Glutamatergic neuron (in vitro differentiated cells): Measurements from ENCODE around the gene ITPRID2. TPM values are rescaled to one million over a fixed set of nuclear protein-coding genes. Genes with fewer than 3 reads are reported as not detected.

Experiments
- DNase-seq: peaks from one replicate; pipeline ENCODE4 v3.0.0; 2022
- H3K27ac Mint-ChIP-seq: one replicate; pipeline ENCODE4 v1.8.0; 2020; ENCODE audit warnings: mild to moderate bottlenecking, mixed read lengths, inconsistent platforms; ENCODE audit not compliant: unreplicated experiment
- H3K27me3 Mint-ChIP-seq: one replicate; pipeline ENCODE4 v1.8.0; 2020; ENCODE audit warnings: mild to moderate bottlenecking, moderate library complexity, mixed read lengths, inconsistent platforms; ENCODE audit not compliant: unreplicated experiment
- H3K36me3 Mint-ChIP-seq: one replicate; pipeline ENCODE4 v1.8.0; 2020; ENCODE audit warnings: mild to moderate bottlenecking, mixed read lengths, inconsistent platforms; ENCODE audit not compliant: unreplicated experiment
- H3K4me1 Mint-ChIP-seq: one replicate; pipeline ENCODE4 v1.8.0; 2020; ENCODE audit warnings: mild to moderate bottlenecking, low read depth, mixed read lengths, inconsistent platforms; ENCODE audit not compliant: unreplicated experiment
- H3K4me3 Mint-ChIP-seq: one replicate; pipeline ENCODE4 v1.8.0; 2020; ENCODE audit warnings: mild to moderate bottlenecking, mixed read lengths, inconsistent platforms; ENCODE audit not compliant: unreplicated experiment
- H3K9me3 Mint-ChIP-seq: one replicate; pipeline ENCODE4 v1.8.0; 2020; ENCODE audit warnings: mild to moderate bottlenecking, moderate library complexity, mixed read lengths, inconsistent platforms; ENCODE audit not compliant: unreplicated experiment
- total RNA-seq: library from RNA; stranded (reverse); fragmentation: NEBNext Ultra II Directional; extraction: Animal tissue kit (Norgen Biotek cat#: 25700); gene quantifications from one replicate; pipeline ENCODE4 v1.2.1, GENCODE V29; 2021; ENCODE audit not compliant: unreplicated experiment
- TF ChIP-seq, protein P1 (sequence below): fragments of 200-600 bp; sonication (generic); IDR thresholded peaks from one replicate; pipeline ENCODE4 v1.5.0; 2021; ENCODE audit not compliant: partially characterized antibody, unreplicated experiment

Gene ITPRID2
- total RNA-seq, 1 donor from 2014 or later, result 32.8 TPM

DNA sequence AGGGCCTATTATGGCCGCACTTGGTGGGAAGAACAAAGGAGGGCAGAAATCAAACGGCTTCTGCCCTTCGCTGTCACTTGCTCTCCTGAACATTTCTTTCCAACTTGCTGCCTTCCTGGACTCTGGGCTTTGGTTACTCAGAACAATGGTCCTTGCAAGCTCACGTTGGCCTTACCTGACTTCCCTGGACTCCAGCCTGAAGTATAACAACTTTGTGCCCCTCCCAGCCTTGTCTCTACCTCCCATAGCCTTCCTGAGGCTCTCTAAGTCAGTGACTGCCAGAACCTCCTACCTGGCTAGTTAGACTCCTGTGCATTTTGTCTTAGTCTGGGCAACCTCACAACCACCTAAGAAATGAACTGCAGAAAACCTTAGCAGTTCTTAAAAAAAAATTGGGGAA is 30.2 kb upstream of the ITPRID2 start:
- Mint-ChIP-seq H3K4me1 (no peaks in the 10 kb centered on the region), H3K9me3 (no peaks in the 10 kb centered on the region), H3K27me3 (peaks cover 4% of the 10 kb centered on the region), H3K4me3 (no peak overlapping the region), H3K36me3 (no peaks in the 10 kb centered on the region), H3K27ac (no peak overlapping the region)
- DNase-seq, result no peak
- TF ChIP-seq, protein P1, sequence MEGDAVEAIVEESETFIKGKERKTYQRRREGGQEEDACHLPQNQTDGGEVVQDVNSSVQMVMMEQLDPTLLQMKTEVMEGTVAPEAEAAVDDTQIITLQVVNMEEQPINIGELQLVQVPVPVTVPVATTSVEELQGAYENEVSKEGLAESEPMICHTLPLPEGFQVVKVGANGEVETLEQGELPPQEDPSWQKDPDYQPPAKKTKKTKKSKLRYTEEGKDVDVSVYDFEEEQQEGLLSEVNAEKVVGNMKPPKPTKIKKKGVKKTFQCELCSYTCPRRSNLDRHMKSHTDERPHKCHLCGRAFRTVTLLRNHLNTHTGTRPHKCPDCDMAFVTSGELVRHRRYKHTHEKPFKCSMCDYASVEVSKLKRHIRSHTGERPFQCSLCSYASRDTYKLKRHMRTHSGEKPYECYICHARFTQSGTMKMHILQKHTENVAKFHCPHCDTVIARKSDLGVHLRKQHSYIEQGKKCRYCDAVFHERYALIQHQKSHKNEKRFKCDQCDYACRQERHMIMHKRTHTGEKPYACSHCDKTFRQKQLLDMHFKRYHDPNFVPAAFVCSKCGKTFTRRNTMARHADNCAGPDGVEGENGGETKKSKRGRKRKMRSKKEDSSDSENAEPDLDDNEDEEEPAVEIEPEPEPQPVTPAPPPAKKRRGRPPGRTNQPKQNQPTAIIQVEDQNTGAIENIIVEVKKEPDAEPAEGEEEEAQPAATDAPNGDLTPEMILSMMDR, result no peak

- no peak overlapping the region for H3K4me3 Mint-ChIP-seq
- H3K27ac Mint-ChIP-seq, result no peak overlapping the region
- H3K9me3 Mint-ChIP-seq, result no peaks in the 10 kb centered on the region
- DNase-seq, result no peak
- H3K36me3 Mint-ChIP-seq, result no peaks in the 10 kb centered on the region
- H3K4me1 Mint-ChIP-seq, result no peaks in the 10 kb centered on the region
- peaks cover 4% of the 10 kb centered on the region for H3K27me3 Mint-ChIP-seq
- TF ChIP-seq, protein P1, result no peak
Observed at GRCh38 chr2:181862583-181863281, 28.8 kb upstream of the ITPRID2 start.

- TF ChIP-seq, protein P1, result no peak
- no peaks in the 10 kb centered on the region for H3K27me3 Mint-ChIP-seq
- H3K4me3 Mint-ChIP-seq, result no peak overlapping the region
- H3K27ac Mint-ChIP-seq, result no peak overlapping the region
- H3K4me1 Mint-ChIP-seq, result no peaks in the 10 kb centered on the region
- no peaks in the 10 kb centered on the region for H3K9me3 Mint-ChIP-seq
- DNase-seq, result no peak
- no peaks in the 10 kb centered on the region for H3K36me3 Mint-ChIP-seq
Observed at GRCh38 chr2:181872178-181872577, 19.4 kb upstream of the ITPRID2 start.

DNA sequence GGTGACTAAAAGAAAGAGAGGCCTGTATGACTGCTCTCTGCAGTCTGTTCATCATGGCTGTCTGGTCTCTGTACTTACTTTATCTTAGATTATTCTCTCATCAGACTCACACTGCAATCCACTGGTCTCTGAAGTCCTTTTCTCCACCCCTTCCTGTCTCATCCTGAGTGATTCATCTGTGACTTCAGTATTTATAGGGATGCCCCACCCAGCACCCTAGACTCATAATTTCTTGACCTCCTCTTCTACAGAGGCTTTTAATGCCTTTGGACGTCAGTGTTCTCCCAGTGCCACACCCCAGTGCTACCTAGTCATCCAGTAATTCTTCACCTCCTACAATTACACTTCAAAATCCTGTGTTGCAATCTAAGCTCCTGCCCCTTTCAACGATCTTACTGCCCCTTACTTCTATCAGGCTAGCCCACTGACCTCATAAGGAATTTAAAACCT is 14.9 kb upstream of the ITPRID2 start:
- TF ChIP-seq, protein P1, result no peak
- Mint-ChIP-seq H3K4me3 (no peak overlapping the region), H3K27ac (no peak overlapping the region), H3K4me1 (no peaks in the 10 kb centered on the region), H3K36me3 (no peaks in the 10 kb centered on the region), H3K9me3 (no peaks in the 10 kb centered on the region), H3K27me3 (no peaks in the 10 kb centered on the region)
- DNase-seq, result no peak

DNA sequence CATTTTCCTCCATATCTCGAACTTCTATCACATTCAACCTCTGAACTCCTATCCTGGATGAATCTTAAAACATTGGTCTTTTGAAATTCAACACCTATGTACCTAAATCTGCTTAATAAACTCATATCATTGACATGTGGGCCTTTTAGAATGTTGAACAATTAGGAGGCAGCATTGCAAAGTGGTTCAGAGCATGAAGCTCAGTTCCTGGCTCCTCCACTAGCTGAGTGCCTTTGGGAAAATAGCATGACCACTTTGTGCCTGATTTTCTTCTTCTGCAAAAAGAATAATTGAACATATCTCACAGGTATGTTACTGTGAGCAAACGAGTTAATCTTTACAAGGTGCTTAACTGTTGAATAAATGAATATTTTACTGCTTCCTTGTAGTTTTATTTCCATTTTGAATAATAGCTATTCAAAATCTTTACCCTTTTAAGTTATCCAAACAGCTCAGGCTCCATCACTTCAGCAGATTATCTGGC is 14.3 kb upstream of the ITPRID2 start:
- Mint-ChIP-seq H3K27me3 (no peaks in the 10 kb centered on the region), H3K27ac (no peak overlapping the region), H3K4me3 (no peak overlapping the region), H3K36me3 (no peaks in the 10 kb centered on the region), H3K9me3 (no peaks in the 10 kb centered on the region), H3K4me1 (no peaks in the 10 kb centered on the region)
- DNase-seq, result no peak
- TF ChIP-seq, protein P1, result no peak
